HepG2 (cell line): ENCODE results near the gene AMZ1. TPM values are rescaled to one million over a fixed set of nuclear protein-coding genes. Genes with fewer than 3 reads are reported as not detected.

Source experiments
- CENPX ChIP-seq: sonication (generic); formaldehyde crosslinking; IDR thresholded peaks from 2 replicates; pipeline ENCODE4 v1.9.0; 2021; ENCODE audit warnings: mild to moderate bottlenecking, missing genetic modification reagents, moderate library complexity
- CREB3 ChIP-seq: sonication (generic); formaldehyde crosslinking; IDR thresholded peaks from 2 replicates; pipeline ENCODE4 v1.5.0; 2020; ENCODE audit warnings: missing genetic modification reagents
- CREM ChIP-seq, 2 experiments: sonication (generic) in 1 of 2; formaldehyde crosslinking in 1 of 2; IDR thresholded peaks; 2 replicates each; pipeline versions ENCODE4 v1.4.0 to v1.6.1; 2016 to 2020; ENCODE audit warnings: antibody characterized with exemption in 1 of 2, mild to moderate bottlenecking in 1 of 2, missing genetic modification reagents in 1 of 2
- FOXA1 ChIP-seq, 2 experiments: fragments of 450-650 bp in 1 of 2; sonication (generic) in 1 of 2; formaldehyde crosslinking in 1 of 2; IDR thresholded peaks; 2 replicates each; pipeline versions ENCODE4 v1.4.0 to v1.6.1; 2016 to 2020; ENCODE audit warnings: missing genetic modification reagents in 1 of 2
- GLMP ChIP-seq: sonication (generic); formaldehyde crosslinking; IDR thresholded peaks from 2 replicates; pipeline ENCODE4 v1.9.0; 2021; ENCODE audit warnings: missing genetic modification reagents, mild to moderate bottlenecking, borderline replicate concordance
- KMT2A ChIP-seq: sonication (generic); formaldehyde crosslinking; IDR thresholded peaks from 2 replicates; pipeline ENCODE4 v1.4.0; 2020; ENCODE audit warnings: missing genetic modification reagents
- MBD4 ChIP-seq: IDR thresholded peaks from 2 replicates; pipeline ENCODE4 v1.6.1; 2012; ENCODE audit warnings: low read length, inconsistent platforms, borderline replicate concordance
- MXD4 ChIP-seq: IDR thresholded peaks from 2 replicates; pipeline ENCODE4 v1.6.1; 2016; ENCODE audit warnings: mild to moderate bottlenecking, missing biosample characterization, missing genetic modification reagents
- NRL ChIP-seq: sonication (generic); formaldehyde crosslinking; IDR thresholded peaks from 2 replicates; pipeline ENCODE4 v1.5.0; 2020; ENCODE audit warnings: missing genetic modification reagents, mild to moderate bottlenecking, moderate library complexity, borderline replicate concordance
- RORA ChIP-seq: sonication (generic); formaldehyde crosslinking; IDR thresholded peaks from 2 replicates; pipeline ENCODE4 v1.5.0; 2020; ENCODE audit warnings: mild to moderate bottlenecking, missing genetic modification reagents, moderate library complexity
- RXRB ChIP-seq: IDR thresholded peaks from 2 replicates; pipeline ENCODE4 v1.6.1; 2016; ENCODE audit warnings: borderline replicate concordance, missing genetic modification reagents, missing compliant biosample characterization
- TBX3 ChIP-seq: fragments of 450-650 bp; IDR thresholded peaks from 2 replicates; pipeline ENCODE4 v1.6.1; 2017; ENCODE audit warnings: antibody characterized with exemption, mild to moderate bottlenecking, inconsistent platforms, borderline replicate concordance
- ZFP36L1 ChIP-seq: sonication (generic); formaldehyde crosslinking; IDR thresholded peaks from 2 replicates; pipeline ENCODE4 v1.8.0; 2022; ENCODE audit warnings: mild to moderate bottlenecking, missing genetic modification reagents, moderate library complexity
- ZHX1 ChIP-seq: sonication (generic); formaldehyde crosslinking; IDR thresholded peaks from 2 replicates; pipeline ENCODE4 v1.8.1; 2022; ENCODE audit warnings: low read depth, mild to moderate bottlenecking, missing genetic modification reagents
- ZNF205 ChIP-seq: IDR thresholded peaks from 2 replicates; pipeline ENCODE4 v1.6.1; 2018; ENCODE audit warnings: missing biosample characterization, missing genetic modification reagents
- ZNF24 ChIP-seq: fragments of 450-650 bp; IDR thresholded peaks from 2 replicates; pipeline ENCODE4 v1.6.1; 2017; ENCODE audit warnings: antibody characterized with exemption, mild to moderate bottlenecking
- ZNF317 ChIP-seq: sonication (generic); formaldehyde crosslinking; IDR thresholded peaks from 2 replicates; pipeline ENCODE4 v1.5.0; 2020; ENCODE audit warnings: mild to moderate bottlenecking, missing genetic modification reagents
- polyA plus RNA-seq, 8 experiments: library from polyadenylated mRNA; depleted of rRNA in 3 of 8; stranded (reverse) in 7 of 8; unstranded in 1 of 8; fragments of >200 nt; fragmentation: Illumina TruSeq in 4 of 8; extraction: Trizol in 4 of 8; gene quantifications; 2 replicates each; pipeline versions ENCODE4 v1.2.1 to v1.2.3, GENCODE V29; 2011 to 2016; ENCODE audit warnings: low read depth in 4 of 8, missing spikeins in 1 of 8, mixed read lengths in 1 of 8; ENCODE audit not compliant: insufficient read depth in 1 of 8
- total RNA-seq, 5 experiments: library from RNA; depleted of rRNA; stranded (reverse); fragments of >200 nt; fragmentation: Illumina TruSeq; extraction: Trizol; gene quantifications; 2 replicates each; pipeline ENCODE4 v1.2.3, GENCODE V29; 2016; ENCODE audit warnings: low read depth in 1 of 5
- TF ChIP-seq, protein P1 (sequence below): sonication (generic); formaldehyde crosslinking; IDR thresholded peaks from 2 replicates; pipeline ENCODE4 v1.4.0; 2020; ENCODE audit warnings: missing genetic modification reagents

AMZ1 gene
- total and polyA plus RNA-seq, 2 of the 13 experiments (the other 11 are each of a cell fraction or from before 2014, with no cell fraction given): 0.03 TPM; not detected in 1

DNA sequence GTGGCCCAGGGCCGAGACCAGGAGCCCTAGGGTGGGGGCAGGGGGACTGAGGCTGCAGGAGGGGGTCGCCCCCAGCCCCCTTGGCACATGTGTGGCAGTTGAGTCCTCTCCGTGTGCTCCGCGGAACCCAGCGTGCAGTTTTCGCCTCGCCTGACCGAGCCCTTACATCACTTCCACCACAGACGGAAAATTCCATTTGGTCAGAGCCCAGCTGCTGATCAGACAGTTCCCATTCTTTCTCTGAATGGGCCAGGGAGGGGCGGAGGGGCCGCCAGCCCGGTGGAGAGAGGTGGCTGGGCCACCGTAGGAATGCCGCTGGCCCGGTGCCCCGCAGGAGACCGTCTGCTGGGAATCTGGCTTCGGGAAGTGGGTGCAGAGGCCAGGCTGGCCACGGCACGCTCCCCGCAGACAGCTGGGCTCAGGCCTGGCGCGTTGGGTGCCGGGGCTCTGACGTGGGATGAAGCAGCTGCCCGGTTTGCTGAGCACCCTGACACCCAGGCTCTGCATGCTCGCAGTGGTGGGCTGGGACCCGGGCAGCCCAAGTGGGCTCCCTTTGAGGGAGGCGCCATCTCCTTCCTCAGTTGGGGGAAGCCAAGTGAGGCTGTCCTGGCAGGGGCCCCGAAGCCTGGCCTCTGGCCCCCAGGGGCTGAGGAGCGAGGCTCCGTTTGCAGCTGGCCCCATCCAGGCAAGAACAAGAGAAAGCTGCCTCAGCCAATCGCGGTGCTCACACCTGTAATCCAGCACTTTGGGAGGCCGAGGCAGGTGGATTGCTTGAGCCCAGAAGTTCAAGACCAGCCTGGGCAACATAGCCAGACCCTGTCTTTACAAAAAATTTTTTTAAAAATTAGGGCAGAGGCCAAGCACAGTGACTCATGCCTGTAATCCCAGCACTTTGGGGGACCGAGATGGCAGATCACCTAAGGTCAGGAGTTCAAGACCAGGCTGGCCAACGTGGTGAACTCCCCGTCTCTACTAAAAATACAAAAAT is 46.3 kb upstream of the AMZ1 start (continued):
- TF ChIP-seq ZNF205 (CRISPR knock-in tag) (no peak), KMT2A (CRISPR knock-in tag) (no peak), TBX3 (no peak), MXD4 (CRISPR knock-in tag) (0 out of 2 replicates have a peak, but pooled peaks have one; percentile 32), CREB3 (no peak), CREM (IDR thresholded peaks at IDR 0.05) (peak; percentile 38; the same call in 1 of the 2 replicates), CREM (CRISPR knock-in tag; IDR thresholded peaks at IDR 0.05) (no peak), ZNF317 (CRISPR knock-in tag) (0 out of 2 replicates have a peak, but pooled peaks have one; percentile 51), ZFP36L1 (CRISPR knock-in tag) (no peak), NRL (CRISPR knock-in tag) (peak; percentile 58; the same call in 1 of the 2 replicates), RORA (CRISPR knock-in tag) (no peak), FOXA1 (IDR thresholded peaks at IDR 0.05) (no peak), FOXA1 (CRISPR knock-in tag; IDR thresholded peaks at IDR 0.05) (no peak), MBD4 (no peak), ZNF24 (no peak), CENPX (CRISPR knock-in tag) (no peak), RXRB (CRISPR knock-in tag) (peak; percentile 69; the same call in 1 of the 2 replicates), GLMP (CRISPR knock-in tag) (no peak), ZHX1 (CRISPR knock-in tag) (0 out of 2 replicates have a peak, but pooled peaks have one; percentile 44)
- TF ChIP-seq, protein P1, sequence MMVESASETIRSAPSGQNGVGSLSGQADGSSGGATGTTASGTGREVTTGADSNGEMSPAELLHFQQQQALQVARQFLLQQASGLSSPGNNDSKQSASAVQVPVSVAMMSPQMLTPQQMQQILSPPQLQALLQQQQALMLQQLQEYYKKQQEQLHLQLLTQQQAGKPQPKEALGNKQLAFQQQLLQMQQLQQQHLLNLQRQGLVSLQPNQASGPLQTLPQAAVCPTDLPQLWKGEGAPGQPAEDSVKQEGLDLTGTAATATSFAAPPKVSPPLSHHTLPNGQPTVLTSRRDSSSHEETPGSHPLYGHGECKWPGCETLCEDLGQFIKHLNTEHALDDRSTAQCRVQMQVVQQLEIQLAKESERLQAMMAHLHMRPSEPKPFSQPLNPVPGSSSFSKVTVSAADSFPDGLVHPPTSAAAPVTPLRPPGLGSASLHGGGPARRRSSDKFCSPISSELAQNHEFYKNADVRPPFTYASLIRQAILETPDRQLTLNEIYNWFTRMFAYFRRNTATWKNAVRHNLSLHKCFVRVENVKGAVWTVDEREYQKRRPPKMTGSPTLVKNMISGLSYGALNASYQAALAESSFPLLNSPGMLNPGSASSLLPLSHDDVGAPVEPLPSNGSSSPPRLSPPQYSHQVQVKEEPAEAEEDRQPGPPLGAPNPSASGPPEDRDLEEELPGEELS (CRISPR knock-in tag): no peak
